DMS153 treated with DMSO at 0.1 percent for 48 hours (cell line): ENCODE data around the gene PYGM.

Experiments used
- DNase-seq: peaks from one replicate; lab custom pipeline; 2025; ENCODE audit not compliant: unreplicated experiment; lab: John Stamatoyannopoulos, UW

PYGM gene

DNA sequence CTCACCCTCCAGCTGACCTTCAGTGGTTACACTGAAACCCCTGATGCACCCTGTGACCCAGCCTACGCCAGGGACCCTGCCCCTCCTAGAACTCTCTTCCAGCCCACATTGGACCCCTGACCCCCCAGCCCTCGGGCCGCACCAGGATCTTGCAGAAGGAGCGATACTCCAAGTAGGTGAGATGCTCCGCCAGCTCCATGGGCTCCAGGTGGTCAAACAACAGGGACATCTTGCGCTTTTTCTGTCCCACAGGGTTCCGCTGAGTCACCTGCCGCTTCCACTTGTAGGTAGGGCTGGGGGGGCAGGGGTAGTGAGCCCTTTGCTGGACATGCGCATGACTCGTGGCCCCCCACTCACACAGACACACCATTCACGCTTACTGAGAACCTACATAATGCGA, 19.9 kb downstream of the PYGM start:
- no peak for DNase-seq

DNA sequence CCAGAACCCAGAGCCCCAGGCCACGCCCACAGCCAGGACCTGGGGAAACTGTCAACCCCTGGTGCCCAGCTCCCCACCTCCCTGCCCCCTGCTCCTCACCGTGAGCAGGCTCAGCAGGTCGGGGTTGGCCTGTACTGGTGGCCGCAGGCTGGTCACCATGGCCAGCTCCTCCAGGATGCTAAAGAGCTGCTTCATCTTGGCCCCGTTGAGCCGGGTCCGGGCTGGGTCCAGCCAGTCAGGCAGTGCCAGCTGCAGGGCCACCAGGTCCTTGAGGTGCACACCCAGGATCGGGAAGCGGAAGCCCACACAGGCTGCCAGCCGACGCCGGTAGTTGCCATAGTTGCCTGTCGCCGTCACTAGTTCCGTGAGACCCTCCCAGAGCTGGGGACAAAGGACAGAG, 23.1 kb downstream of the PYGM start:
- DNase-seq = no peak

DNA sequence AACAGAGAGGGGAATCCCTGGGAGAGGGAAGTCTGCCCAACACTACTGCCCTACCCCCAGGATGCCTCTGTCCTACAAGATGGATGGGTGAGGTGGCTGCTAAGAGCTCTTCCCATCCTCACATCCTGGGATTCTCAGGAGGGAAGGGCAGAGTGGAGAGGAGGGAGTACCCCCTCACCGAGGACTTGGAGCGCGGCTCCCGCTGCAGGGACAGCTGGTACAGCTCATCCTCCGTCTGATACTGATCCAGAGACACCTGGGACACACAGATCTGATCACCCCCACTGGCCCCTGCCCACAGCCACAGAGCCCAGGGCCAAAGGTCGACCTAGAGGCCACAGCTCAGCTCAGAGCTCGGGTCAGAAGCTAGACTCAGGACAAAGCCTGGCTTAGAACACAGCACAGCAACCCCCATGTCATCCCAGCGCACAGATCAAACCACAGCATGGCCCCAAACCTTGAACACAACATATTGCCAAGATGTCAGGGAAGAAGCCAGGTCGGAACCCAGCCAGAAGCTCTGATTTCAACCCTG, 24.0 kb downstream of the PYGM start:
- no peak for DNase-seq

DNA sequence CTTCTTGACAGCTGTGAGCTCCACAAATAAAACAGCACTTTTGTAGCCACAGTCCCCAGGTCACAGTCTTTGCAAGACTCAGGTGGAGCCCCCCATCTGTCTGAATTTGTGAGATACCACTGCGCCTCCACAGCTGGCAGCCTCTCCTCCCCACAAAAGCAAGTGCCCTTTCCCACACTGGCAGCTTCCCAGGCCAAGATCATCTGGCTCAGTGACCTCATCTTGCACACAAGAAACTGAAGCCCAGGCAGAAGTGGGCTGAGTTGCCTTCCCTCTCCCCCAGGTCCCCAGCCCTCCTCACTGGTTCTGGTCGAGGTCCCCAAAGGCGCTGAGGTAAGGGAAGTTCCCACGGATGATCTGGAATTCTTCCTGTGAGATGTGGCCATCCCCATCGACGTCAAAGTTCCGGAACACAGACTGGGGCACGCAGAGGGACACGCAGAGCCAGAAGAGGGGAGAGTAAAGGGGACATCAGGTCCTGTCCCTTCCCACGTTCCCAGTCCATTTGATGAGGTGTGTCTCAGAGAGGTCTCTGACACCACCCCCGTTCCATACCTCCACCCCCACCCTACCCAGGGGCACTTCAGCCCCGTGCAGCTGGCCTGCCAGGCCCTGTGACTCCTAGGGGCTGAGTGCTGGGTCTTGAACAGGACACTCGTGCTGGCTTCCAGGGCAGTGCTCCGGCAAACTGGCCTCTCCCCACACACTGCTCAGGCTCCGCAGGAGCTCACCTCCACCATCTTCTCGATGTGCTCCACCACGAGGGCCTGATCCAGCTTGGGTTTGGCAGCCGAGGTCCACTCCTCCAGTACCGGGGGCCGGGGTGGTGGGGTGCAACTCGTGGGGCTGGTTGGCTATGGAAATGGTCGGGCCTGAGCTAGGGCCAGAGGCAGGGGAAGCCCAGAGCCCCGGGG, 24.7 kb downstream of the PYGM start:
- no peak for DNase-seq

DNA sequence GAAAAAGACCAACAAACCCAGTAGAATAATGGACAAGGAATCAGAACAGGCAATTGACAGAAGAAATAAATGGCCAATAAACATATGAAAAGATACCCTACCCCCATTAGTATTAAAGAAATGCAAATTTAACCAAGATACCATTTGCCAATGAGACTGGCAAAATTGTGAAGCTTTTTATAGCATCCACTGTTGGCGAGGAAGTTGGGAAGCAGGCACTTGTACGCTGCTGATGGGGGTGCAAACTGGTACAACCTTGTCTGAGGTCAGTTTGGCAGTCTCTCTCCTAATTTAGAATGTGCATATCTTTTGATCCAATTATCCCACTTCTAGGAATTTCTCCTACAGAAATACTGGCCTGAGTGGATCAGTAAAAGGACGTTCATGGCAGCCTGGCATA, 28.2 kb downstream of the PYGM start:
- no peak for DNase-seq

DNA sequence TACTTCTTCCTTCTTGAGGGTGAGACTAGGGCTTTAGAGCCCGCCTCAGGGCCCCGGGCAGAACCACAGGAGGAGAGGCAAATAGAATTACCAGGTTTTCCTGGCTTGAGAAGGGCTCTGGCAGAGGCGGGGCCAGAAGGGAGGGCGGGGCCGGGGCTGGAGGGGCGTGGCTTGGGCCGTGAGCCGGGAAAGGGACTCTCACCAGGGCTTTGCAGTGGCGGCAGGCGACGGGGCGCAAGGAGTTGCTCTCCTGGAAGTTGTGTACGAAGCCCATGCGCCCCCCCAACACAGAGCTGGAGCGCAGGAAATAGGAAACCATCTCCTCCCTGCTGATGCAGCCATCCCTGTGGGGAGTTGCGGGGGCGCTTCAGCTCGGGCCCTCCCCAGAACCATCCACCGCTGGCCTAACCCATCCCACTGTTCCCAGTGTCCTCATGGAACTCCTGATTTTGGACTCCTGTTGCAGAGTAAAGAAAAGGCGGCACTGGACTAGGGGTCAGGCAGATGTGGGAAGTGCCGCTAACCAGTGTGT, 29.9 kb downstream of the PYGM start:
- no peak for DNase-seq

DNA sequence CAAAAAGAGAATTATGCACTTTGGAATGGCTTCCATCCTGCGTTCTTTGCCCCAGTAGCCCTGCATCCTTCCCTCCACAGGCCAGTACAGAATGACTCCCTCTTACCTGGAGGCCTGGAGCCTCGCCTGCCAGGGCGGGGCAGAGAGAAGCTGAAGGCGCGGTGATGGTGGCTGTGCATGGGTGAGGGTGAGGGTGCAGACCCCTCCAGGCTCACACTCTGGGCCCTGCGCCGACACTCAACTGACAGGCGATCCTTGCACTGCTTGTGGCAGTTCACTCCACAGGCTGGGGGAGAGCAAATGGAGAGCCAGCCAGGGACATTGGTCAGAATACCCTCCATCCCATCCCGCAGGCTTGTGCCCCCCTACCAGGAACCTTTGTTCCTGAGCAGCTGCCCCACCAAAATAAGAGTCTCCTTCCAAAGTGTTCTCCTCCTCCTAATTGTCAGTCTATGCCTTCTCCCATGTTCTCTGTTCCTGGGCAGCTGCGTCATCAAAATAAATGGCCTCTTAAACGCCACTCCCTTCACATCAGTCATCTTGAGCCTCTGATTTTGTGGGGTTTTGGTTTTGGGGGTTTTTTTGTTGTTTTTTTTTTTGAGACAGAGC, 30.9 kb downstream of the PYGM start:
- no peak for DNase-seq

DNA sequence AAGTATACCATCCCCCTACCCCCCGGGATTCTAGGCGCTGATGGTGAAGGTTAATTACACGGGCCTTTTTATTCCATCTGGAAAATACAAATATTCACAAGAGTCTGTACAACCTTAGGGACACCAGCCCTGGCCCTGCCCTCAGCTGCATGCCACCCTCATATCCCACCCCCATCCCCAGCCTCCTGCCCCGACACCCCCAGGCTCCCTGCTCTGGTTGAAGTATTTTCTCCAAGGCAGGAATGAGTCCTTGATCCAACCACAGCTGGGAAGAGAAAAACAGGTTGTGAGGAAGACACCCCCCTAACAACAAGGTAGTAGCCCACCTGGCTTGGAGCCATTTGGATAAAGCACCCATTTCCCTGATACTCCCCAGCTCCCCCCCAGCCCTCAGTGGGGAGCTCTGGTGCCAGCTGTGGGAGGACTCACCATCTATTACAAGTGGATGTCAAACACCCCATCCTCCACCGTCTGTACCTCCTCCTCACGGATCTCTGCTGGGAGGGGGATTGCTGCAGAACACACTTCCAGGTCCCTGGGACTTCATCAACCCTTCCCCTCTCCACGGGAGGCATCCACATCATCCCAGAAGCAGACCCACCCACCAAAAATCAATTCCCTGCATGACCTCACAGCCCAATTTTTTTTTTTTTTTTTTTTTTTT, 32.8 kb downstream of the PYGM start:
- DNase-seq = no peak

DNA sequence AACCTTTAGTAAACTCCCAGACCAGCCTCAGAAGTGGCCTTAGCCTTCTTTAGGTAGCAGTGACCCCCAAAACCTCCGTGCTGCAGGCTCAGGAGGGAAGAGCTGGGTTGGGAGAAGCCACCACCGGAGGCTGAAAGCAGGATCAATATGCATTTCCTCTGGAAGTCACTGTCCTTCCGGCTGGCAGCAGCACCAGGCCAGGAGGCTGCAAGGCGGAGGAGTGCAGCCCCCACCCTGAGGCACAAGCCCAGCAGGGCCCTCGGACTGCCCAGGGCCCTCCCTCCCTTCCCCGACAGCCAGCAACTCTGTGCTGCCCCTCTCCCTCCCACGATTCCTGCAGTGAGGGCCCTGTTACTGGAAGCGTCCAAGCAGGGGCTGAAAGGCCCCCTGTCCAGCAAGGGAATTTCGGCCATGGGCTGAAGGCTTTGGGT, 33.5 kb downstream of the PYGM start:
- no peak for DNase-seq

DNA sequence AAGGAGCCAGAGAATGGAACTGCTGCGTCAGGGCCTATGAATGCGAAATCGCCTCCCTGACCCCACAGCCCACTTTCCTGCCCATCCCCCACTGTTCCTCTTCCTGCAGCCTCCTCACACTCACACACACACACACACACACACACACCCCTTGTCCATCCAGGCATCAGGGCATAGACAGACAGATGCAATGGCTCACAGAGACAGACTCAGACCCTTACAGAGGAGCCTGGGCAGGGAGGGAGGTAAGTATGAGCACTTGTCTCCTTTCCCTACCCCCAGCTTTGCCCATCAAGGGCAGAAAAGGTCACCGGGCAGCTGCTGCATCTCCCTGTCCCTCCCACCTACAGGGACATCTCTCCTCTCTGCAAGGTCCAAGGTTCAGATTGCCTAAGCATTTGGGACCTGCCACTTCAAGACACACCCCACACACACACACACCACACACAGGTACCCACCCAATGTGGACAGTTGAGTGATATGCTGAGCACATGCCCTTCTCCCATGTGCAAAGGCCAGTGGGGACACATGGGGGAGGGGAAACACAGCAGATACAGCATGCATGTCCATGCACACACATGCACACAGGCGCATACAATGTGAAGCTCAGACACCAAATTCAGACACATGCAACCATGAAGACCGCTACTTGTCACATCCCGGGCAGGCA, 34.8 kb downstream of the PYGM start:
- no peak for DNase-seq

DNA sequence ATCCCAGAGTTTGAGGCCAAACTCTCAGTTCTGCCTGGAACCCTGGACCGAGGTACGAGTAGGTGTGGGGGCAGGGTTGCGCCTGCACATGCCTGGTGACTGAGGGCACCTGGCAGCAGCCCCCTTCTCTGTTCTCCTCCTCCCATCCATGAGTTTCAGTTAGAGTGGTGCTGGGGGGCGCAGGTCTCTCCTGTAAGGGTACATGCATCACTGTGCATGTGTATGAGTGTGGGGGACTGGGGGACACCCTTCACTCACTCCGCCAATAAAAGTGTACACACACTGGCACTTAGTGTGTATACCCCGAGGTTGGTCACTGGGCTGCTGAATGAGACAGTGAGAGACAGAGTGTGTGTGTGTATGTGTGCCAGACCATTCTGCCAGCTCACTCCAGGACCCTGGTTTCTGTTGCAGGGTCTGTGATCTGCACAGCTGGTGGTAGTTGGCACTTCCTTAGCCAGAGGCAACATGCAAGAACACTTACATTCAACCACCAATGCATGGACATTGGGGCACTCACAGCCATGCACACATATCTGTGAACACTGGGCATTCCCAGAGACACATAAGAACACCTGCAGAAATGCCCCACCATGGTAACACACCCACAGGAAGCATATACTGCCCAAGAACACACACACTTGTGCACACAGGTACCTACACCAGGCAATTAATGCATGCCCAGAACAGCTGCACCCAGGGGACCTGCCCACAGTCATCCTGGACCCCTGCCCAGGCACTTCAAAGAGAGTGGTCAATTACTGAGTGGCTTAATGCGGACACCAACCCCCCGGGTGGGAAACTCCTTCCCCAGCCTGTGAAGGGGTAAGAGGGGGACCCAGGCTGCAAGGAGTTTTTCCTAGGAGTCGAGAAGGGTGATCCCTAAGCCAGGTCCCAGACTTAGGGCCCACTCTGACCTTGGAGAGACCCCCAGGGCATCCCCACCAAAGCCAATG, 35.6 kb downstream of the PYGM start:
- no peak for DNase-seq

DNA sequence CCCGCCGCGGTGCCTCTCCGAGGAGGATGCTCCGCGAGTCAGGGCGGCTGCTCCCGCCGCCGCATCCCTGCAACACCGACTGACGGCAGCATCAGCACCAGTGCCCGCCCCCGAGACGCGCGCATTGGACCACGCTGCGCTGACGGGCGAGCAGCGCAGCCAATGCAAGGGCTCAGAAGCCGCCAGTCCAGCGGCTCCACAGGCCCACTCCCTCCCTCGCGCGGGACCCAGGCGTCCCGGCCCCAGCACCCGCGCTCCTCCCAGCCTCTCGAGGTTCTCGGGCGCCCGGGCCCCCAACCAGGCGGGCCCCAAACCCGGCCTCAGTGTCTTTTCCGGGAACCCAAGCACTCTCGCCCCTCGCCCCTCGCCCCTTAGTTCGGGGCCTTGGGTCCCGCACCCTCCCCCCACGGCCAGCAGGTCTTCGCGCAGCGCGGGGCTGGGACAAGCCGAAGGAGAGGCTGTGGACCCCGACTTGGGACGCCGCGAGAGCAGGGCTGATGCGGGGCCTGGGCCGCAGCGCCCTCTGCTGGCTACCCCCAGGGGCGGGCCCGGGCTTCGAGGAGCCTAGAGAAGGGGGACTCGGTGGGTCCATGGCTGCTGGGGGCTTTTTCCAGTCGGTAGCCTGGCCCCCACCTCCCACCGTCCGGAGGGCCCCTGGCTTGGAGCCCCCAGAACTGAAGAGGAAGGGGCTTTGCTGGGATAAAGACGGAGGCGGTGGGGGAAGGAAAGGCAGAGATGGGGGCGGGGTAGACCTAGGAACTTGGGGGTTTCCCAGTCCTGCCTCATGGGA, 36.5 kb downstream of the PYGM start, which contains the start of gene NRXN2:
Gene NRXN2 (minus strand): TSS at position 81 of the 790 bp plus-strand sequence. CDS start 9,498 bp downstream, outside the sequence.
- DNase-seq = peak; percentile 32

DNA sequence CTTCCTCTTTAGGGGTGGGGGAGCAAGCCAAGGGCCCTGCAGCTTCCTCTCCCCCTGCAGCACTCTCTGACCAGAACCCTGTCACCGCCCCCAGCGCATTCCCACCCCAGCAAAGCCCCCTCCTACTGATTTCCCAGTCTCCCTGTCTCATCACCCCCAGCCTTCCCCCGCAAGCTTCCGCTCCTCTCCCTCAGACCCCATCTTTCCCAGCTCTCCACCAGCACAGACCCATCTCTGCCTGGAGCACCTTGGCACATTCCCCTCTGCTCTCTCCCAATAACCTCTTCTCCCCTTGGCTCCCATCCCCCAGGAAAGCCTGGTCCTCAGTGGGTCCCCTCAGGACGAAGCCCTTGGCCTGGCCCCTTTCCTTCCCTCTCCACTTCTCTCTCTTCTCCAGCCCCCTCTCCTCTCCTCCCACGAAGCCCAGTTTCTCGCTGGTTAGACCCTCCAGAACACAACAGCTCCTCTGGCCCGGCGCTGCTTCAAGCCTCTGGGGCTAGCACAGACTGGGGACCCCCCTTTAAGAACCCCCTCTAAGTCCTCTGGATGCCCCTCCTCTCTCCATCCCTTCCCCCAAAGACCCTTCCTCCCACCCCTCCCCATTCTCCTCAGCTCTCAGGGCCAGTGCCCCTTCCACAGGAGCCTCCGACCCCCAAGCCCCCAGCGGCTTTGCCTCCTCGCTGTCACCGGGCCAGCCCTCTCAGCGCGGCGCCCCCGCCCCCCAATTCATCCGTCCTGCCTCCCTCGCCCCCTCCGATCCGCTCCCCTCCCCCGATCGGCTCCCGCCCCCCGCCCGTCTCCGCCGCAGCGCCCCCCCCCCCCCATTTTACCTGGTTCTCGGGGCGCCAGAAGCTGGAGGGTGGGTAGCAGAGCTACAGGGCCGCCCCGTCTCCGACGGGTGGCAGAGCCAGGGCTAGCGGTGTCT, 37.4 kb downstream of the PYGM start:
- no peak for DNase-seq

DNA sequence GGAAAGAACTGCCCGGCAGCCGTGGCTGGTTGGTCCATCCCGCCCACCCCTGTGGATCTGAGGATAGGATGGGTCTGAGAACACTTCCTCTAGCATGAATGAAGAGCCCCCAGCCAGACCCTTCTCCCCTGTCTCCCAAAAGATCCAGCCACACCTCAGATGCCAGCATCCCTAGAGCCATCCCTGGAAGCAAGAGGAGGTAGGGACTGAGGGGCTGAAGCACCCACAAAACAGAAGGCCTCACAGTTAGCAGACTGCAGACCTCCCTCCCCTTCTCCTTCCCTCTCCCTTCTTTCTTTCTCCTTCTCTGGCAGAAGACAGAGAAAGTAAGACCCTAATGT, 38.4 kb downstream of the PYGM start:
- DNase-seq = no peak

DNA sequence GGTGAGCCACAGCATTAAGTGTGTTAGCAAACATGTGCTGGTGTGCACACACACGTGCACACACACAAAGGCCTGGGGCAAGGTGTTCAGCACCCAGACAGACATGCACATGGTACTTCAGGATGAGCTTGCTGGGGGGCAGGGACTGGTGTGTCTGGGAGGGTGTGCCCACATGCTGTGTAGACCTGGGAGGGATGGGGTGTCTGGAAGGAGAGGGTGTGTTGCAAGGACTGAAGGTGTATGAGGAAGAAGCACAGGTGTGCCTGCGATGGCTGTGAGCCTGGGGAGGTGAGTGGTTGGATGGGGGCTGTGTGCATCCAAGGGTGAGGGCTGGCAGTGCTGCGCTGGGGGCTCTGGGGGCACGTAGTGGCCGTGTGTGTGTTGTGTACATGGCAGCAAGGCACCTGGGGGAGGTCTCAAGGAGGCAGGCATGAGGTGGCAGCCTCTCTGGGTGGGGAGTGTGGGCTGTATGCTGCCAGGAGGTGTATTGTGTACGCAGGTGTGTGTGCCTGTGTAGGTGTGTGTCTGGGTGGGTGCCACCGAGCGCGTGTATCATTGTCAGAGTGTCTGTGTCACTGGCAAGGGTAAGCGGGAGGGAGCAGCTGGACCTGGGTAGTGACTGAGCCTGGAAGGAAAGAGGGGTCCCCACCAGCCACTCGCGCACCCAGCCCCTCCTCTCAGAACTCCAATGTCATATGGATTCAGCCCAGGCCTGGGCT, 39.0 kb downstream of the PYGM start:
- DNase-seq = no peak

DNA sequence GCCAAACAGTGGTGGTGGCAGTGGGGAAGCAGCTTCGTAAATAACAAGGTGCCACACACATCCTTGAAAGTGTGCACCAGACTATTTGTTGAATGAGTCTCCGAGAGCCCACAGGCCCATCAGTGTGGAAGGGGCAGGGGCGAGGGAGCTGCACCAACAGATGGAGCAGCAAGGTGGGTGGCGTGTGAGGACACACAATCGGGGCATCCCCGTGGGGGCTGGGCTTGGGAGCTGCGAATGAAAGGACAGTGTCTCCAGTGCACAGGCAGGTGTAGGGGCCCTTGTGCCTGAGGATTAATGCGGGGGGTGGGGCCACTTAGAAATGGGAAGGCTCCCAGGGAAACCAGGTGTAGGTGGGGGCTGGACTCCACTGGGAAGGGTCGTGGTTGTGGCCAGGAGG, 39.6 kb downstream of the PYGM start:
- DNase-seq = no peak

DNA sequence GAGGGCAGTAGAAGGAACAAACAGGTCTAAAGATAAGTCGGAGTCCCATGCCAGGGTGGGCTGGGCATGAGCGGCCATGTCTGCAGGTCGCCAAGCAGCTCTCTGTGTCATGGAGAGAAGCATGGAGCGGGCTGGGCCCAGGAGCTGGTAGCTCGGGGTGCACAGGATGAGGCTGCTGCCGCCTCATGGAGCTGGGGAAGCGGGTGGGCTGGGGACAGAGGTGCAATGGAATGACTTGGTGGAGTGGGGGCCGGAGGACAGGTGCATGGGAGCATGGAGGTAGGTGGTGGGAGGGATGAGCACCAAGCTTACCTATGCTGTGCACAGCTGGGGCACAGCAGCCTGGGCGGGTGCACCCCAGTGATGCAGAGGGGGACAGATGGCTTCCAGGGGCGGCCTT, 40.4 kb downstream of the PYGM start:
- DNase-seq = no peak
